ENCODE measurements around the gene CORO7.

GRCh38 chr16:4345836-4346781 is 70.3 kb downstream of the CORO7 start:
- TF ChIP-seq CTCF (IDR thresholded peaks at IDR 0.05; ENCODE audit: low read depth, low read length) (no peak), EZH2phosphoT487 (IDR thresholded peaks at IDR 0.05; ENCODE audit: low read depth) (no peak)

Measured in OCI-LY3 (cell line).